Activated CD8-positive, alpha-beta T cell treated with anti-CD3 and anti-CD28 coated beads for 36 hours (primary cell): ENCODE results near the gene PIN4. TPM values are rescaled to one million over a fixed set of nuclear protein-coding genes. Genes with fewer than 3 reads are reported as not detected.

ENCODE experiments used
- ATAC-seq: fragments of 200-7000 bp; cut with Tn5 transposase; one replicate; pipeline ENCODE4 v1.10.0; 2021; ENCODE audit warnings: mild to moderate bottlenecking, moderate library complexity
- CTCF ChIA-PET: fragments of 350-600 bp; sonication (Branson Sonifier 250); formaldehyde crosslinking; loops from one replicate; lab custom pipeline; 2021; ENCODE audit warnings: antibody characterized with exemption; lab: Charles Lee
- POLR2A ChIA-PET: fragments of 350-600 bp; sonication (Branson Sonifier 250); formaldehyde crosslinking; loops from one replicate; lab custom pipeline; 2021; ENCODE audit warnings: antibody characterized with exemption; lab: Charles Lee
- DNase-seq: peaks from one replicate; pipeline ENCODE4 v3.0.0-alpha.2; 2020
- H3K27ac Mint-ChIP-seq: one replicate; pipeline ENCODE4 v1.8.0; 2021; ENCODE audit warnings: mild to moderate bottlenecking, mixed read lengths
- H3K27me3 Mint-ChIP-seq: one replicate; pipeline ENCODE4 v1.8.0; 2021; ENCODE audit warnings: mixed read lengths
- H3K36me3 Mint-ChIP-seq: one replicate; pipeline ENCODE4 v1.8.0; 2021; ENCODE audit warnings: low read depth, mixed read lengths
- H3K4me1 Mint-ChIP-seq: one replicate; pipeline ENCODE4 v1.8.0; 2021; ENCODE audit warnings: low read depth, mixed read lengths
- H3K4me3 Mint-ChIP-seq: one replicate; pipeline ENCODE4 v1.8.0; 2021; ENCODE audit warnings: mild to moderate bottlenecking, moderate library complexity, mixed read lengths
- H3K9me3 Mint-ChIP-seq: one replicate; pipeline ENCODE4 v1.8.0; 2021; ENCODE audit warnings: mixed read lengths
- CTCF ChIP-seq: fragments of 200-600 bp; IDR thresholded peaks from one replicate; pipeline ENCODE4 v1.8.0; 2022; ENCODE audit warnings: antibody characterized with exemption, mild to moderate bottlenecking
- intact Hi-C: fragments of 100-400 bp; cut with micrococcal nuclease; formaldehyde crosslinking; loops from one replicate; pipeline ENCODE4 v1.10.0; 2022
- total RNA-seq, 2 experiments: library from RNA; stranded (reverse); gene quantifications; one replicate each; pipeline ENCODE4 v1.2.3, GENCODE V29; 2021

Gene PIN4
- total RNA-seq, 2 experiments from 2014 or later, result 5.0 to 6.4 TPM

GRCh38 chrX:72143609-72143907 is 38.0 kb upstream of the PIN4 start:
- TF ChIP-seq CTCF, result no peak
- POLR2A ChIA-PET, result interaction anchor here (1.5 kb wide), 1 partner anchor 123 kb away, joined by 4 read pairs; no protein-coding TSS in a partner anchor
- Mint-ChIP-seq H3K4me3 (no peak overlapping the region), H3K4me1 (peaks cover 27% of the 10 kb centered on the region), H3K27ac (no peak overlapping the region), H3K27me3 (peaks cover 4% of the 10 kb centered on the region), H3K9me3 (no peaks in the 10 kb centered on the region), H3K36me3 (no peaks in the 10 kb centered on the region)
- intact Hi-C loops, result no loop called here
- DNase-seq, result no peak
- no peak for ATAC-seq
- CTCF ChIA-PET, result no interaction called here

GRCh38 chrX:72145181-72145580 is 36.4 kb upstream of the PIN4 start:
- POLR2A ChIA-PET, result no interaction called here
- CTCF ChIA-PET, result no interaction called here
- ATAC-seq, result no peak

GRCh38 chrX:72146527-72146926 is 35.0 kb upstream of the PIN4 start:
- peaks cover 23% of the 10 kb centered on the region for H3K4me1 Mint-ChIP-seq
- no peak for DNase-seq
- no peak for ATAC-seq
- no peak overlapping the region for H3K4me3 Mint-ChIP-seq
- H3K27ac Mint-ChIP-seq, result no peak overlapping the region
- H3K27me3 Mint-ChIP-seq, result no peaks in the 10 kb centered on the region
- TF ChIP-seq CTCF, result no peak
- intact Hi-C loops, result no loop called here
- no peaks in the 10 kb centered on the region for H3K36me3 Mint-ChIP-seq
- ChIA-PET POLR2A (no interaction called here), CTCF (no interaction called here)
- H3K9me3 Mint-ChIP-seq, result no peaks in the 10 kb centered on the region

More at GRCh38 chrX:72145181-72145580, 36.4 kb upstream of the PIN4 start:
- H3K4me3 Mint-ChIP-seq, result no peak overlapping the region
- intact Hi-C loops, result no loop called here
- H3K27me3 Mint-ChIP-seq, result peaks cover 4% of the 10 kb centered on the region
- TF ChIP-seq CTCF, result no peak
- no peak overlapping the region for H3K27ac Mint-ChIP-seq
- H3K9me3 Mint-ChIP-seq, result no peaks in the 10 kb centered on the region
- no peaks in the 10 kb centered on the region for H3K36me3 Mint-ChIP-seq
- DNase-seq, result no peak
- peaks cover 27% of the 10 kb centered on the region for H3K4me1 Mint-ChIP-seq

- no peaks in the 10 kb centered on the region for H3K36me3 Mint-ChIP-seq
- intact Hi-C loops, result no loop called here
- CTCF ChIA-PET, result no interaction called here
- H3K9me3 Mint-ChIP-seq, result no peaks in the 10 kb centered on the region
- H3K27ac Mint-ChIP-seq, result no peak overlapping the region
- no peak for TF ChIP-seq CTCF
- no peak overlapping the region for H3K4me3 Mint-ChIP-seq
- no peaks in the 10 kb centered on the region for H3K27me3 Mint-ChIP-seq
- no peak for ATAC-seq
- no peaks in the 10 kb centered on the region for H3K4me1 Mint-ChIP-seq
- DNase-seq, result no peak
- POLR2A ChIA-PET, result no interaction called here
Observed at GRCh38 chrX:72158773-72159172, 22.8 kb upstream of the PIN4 start.

- ChIA-PET POLR2A (no interaction called here), CTCF (no interaction called here)
- no peak overlapping the region for H3K27ac Mint-ChIP-seq
- TF ChIP-seq CTCF, result no peak
- no peaks in the 10 kb centered on the region for H3K9me3 Mint-ChIP-seq
- no peaks in the 10 kb centered on the region for H3K27me3 Mint-ChIP-seq
- no peaks in the 10 kb centered on the region for H3K36me3 Mint-ChIP-seq
- no peak for DNase-seq
- no peak overlapping the region for H3K4me3 Mint-ChIP-seq
- ATAC-seq, result no peak
- intact Hi-C loops, result loop anchor here (10.0 kb wide), 1 partner anchor 55 kb away; no protein-coding TSS in a partner anchor
- H3K4me1 Mint-ChIP-seq, result no peaks in the 10 kb centered on the region
Observed at GRCh38 chrX:72159769-72160168, 21.8 kb upstream of the PIN4 start.
